Keratinocyte (primary cell): ENCODE data around the gene LAD1. TPM values are rescaled to one million over a fixed set of nuclear protein-coding genes. Genes with fewer than 3 reads are reported as not detected.

ENCODE experiments used
- DNase-seq: peaks from one replicate; pipeline ENCODE4 v3.0.0-alpha.2; 2011; ENCODE audit warnings: low read depth, missing footprints, low spot score
- FAIRE-seq: peaks from 2 replicates; lab custom pipeline; 2011; peaks lifted over from hg19 to GRCh38; lab: Jason Lieb, UNC
- H2AFZ ChIP-seq: 2 replicates; pipeline ENCODE4 v1.6.0; 2012; ENCODE audit warnings: low read length, control low read depth, inconsistent platforms; ENCODE audit not compliant: control insufficient read depth
- H3K27ac ChIP-seq: 2 replicates; pipeline ENCODE4 v1.5.1; 2011; ENCODE audit warnings: low read length; ENCODE audit not compliant: control insufficient read depth, insufficient read depth
- H3K27me3 ChIP-seq: 3 replicates; pipeline ENCODE4 v1.6.0; 2011; ENCODE audit warnings: low read length; ENCODE audit not compliant: control insufficient read depth, insufficient read depth; ENCODE audit errors: extremely low read depth
- H3K36me3 ChIP-seq, 2 experiments: 2 replicates in 1 of 2; 3 replicates in 1 of 2; pipeline ENCODE4 v1.5.1; 2011; ENCODE audit warnings: low read length in 2 of 2, mild to moderate bottlenecking in 1 of 2; ENCODE audit not compliant: control insufficient read depth in 2 of 2, insufficient read depth in 2 of 2; ENCODE audit errors: extremely low read depth in 1 of 2
- H3K4me1 ChIP-seq: 3 replicates; pipeline ENCODE4 v1.5.1; 2011; ENCODE audit warnings: low read length; ENCODE audit not compliant: control insufficient read depth, insufficient read depth; ENCODE audit errors: extremely low read depth
- H3K4me2 ChIP-seq: 3 replicates; pipeline ENCODE4 v1.6.0; 2011; ENCODE audit warnings: low read depth, low read length; ENCODE audit not compliant: control insufficient read depth, insufficient read depth; ENCODE audit errors: extremely low read depth
- H3K4me3 ChIP-seq, 3 experiments: fragments of 200-600 bp in 1 of 3; sonication (generic) in 1 of 3; 2 replicates in 2 of 3; 3 replicates in 1 of 3; pipeline ENCODE4 v1.5.1; 2011 to 2016; ENCODE audit warnings: low read length in 3 of 3, mild to moderate bottlenecking in 3 of 3, control low read depth in 2 of 3, inconsistent platforms in 1 of 3, low read depth in 1 of 3, mixed read lengths in 1 of 3, mixed run types in 1 of 3, moderate library complexity in 1 of 3; ENCODE audit not compliant: control insufficient read depth in 2 of 3, insufficient read depth in 2 of 3; ENCODE audit errors: extremely low read depth in 1 of 3
- H3K79me2 ChIP-seq: 2 replicates; pipeline ENCODE4 v1.6.0; 2012; ENCODE audit warnings: low read length; ENCODE audit not compliant: control insufficient read depth, insufficient read depth
- H3K9ac ChIP-seq: 3 replicates; pipeline ENCODE4 v1.6.0; 2011; ENCODE audit warnings: low read length; ENCODE audit not compliant: control insufficient read depth, insufficient read depth; ENCODE audit errors: extremely low read depth
- H3K9me1 ChIP-seq: 3 replicates; pipeline ENCODE4 v1.6.0; 2011; ENCODE audit warnings: low read length; ENCODE audit not compliant: control insufficient read depth, insufficient read depth; ENCODE audit errors: extremely low read depth
- H3K9me3 ChIP-seq: 2 replicates; pipeline ENCODE4 v1.5.1; 2012; ENCODE audit warnings: low read depth, low read length; ENCODE audit not compliant: control insufficient read depth
- H4K20me1 ChIP-seq: 3 replicates; pipeline ENCODE4 v1.6.0; 2011; ENCODE audit warnings: low read length; ENCODE audit not compliant: control insufficient read depth, insufficient read depth; ENCODE audit errors: extremely low read depth
- CTCF ChIP-seq, 3 experiments: IDR thresholded peaks in 1 of 3; conservative IDR thresholded peaks in 1 of 3; optimal IDR thresholded peaks in 1 of 3; 2 replicates in 2 of 3; 3 replicates in 1 of 3; pipeline versions ENCODE3 to v1.5.1; 2011; ENCODE audit warnings: low read length in 3 of 3, mild to moderate bottlenecking in 3 of 3, moderate library complexity in 2 of 3, control low read depth in 1 of 3, inconsistent platforms in 1 of 3; ENCODE audit not compliant: insufficient read depth in 2 of 3; ENCODE audit errors: extremely low read depth in 1 of 3
- EZH2 ChIP-seq: IDR thresholded peaks from one replicate; pipeline ENCODE4 v1.6.1; 2012; ENCODE audit warnings: inconsistent platforms, mild to moderate bottlenecking, low read length, moderate library complexity
- dilution Hi-C: fragments of 300-500 bp; cut with MboI; formaldehyde crosslinking; loops from one replicate; pipeline ENCODE4 v1.7.0; 2020; ENCODE audit warnings: low sequenced_read_pairs; ENCODE audit not compliant: extremely low pct_ligation_motif_present
- polyA plus RNA-seq, 5 experiments: library from polyadenylated mRNA; depleted of rRNA in 3 of 5; stranded (reverse) in 3 of 5; stranded (forward) in 1 of 5; unstranded in 1 of 5; fragments of >200 nt; gene quantifications; 1 replicate in 1 of 5; 2 replicates in 3 of 5; 3 replicates in 1 of 5; pipeline versions ENCODE4 v1.2.1 to v1.2.3, GENCODE V29; 2011 to 2012; ENCODE audit warnings: missing spikeins in 2 of 5, low read depth in 1 of 5, low replicate concordance in 1 of 5

The LAD1 gene
- polyA plus RNA-seq, 1 donor (not counting 4 experiments of a cell fraction or from before 2014, with no cell fraction given): 82.9 TPM

GRCh38 chr1:201408176-201408833 lies 9.2 kb upstream of the LAD1 start:
- TF ChIP-seq CTCF (optimal IDR thresholded peaks at IDR 0.05 in 1 of 3, IDR thresholded peaks at IDR 0.05 in 1 of 3, conservative IDR thresholded peaks at IDR 0.05 in 1 of 3; ENCODE audit: extremely low read depth in 1 of 3, insufficient read depth in 2 of 3, low read length in 3 of 3) (peak; percentile 98 to 100 (median 99)), EZH2 (no peak)
- FAIRE-seq (peak; percentile 79), DNase-seq (no peak)
- peaks cover 3% of the 10 kb centered on the region for H3K9me1 ChIP-seq
- no peaks in the 10 kb centered on the region for H3K79me2 ChIP-seq
- H3K9ac ChIP-seq: no peak overlapping the region
- H3K9me3 ChIP-seq: no peaks in the 10 kb centered on the region
- no peak overlapping the region for H2AFZ ChIP-seq
- H3K36me3 ChIP-seq: no peaks in the 10 kb centered on the region
- H3K4me2 ChIP-seq: no peak overlapping the region
- H3K27ac ChIP-seq: no peak overlapping the region
- no peak overlapping the region for H3K4me3 ChIP-seq
- H3K27me3 ChIP-seq: peaks cover 20% of the 10 kb centered on the region
- no peaks in the 10 kb centered on the region for H4K20me1 ChIP-seq
- dilution Hi-C loops: no loop called here
- peaks cover 15% of the 10 kb centered on the region for H3K4me1 ChIP-seq

GRCh38 chr1:201406831-201407406 lies 7.8 kb upstream of the LAD1 start:
- Histone ChIP-seq H3K27ac (no peak overlapping the region), H3K4me1 (peaks cover 15% of the 10 kb centered on the region), H3K9me1 (peaks cover 3% of the 10 kb centered on the region), H4K20me1 (no peaks in the 10 kb centered on the region), H3K36me3 (no peaks in the 10 kb centered on the region), H3K4me3 (no peak overlapping the region), H3K27me3 (peaks cover 20% of the 10 kb centered on the region), H2AFZ (peak overlapping the region; percentile 14), H3K9me3 (no peaks in the 10 kb centered on the region), H3K4me2 (peak overlapping the region; percentile 30), H3K9ac (no peak overlapping the region), H3K79me2 (no peaks in the 10 kb centered on the region)
- FAIRE-seq (peak; percentile 65), DNase-seq (no peak)
- dilution Hi-C loops: no loop called here
- TF ChIP-seq EZH2 (no peak), CTCF (optimal IDR thresholded peaks at IDR 0.05 in 1 of 3, IDR thresholded peaks at IDR 0.05 in 1 of 3, conservative IDR thresholded peaks at IDR 0.05 in 1 of 3; ENCODE audit: extremely low read depth in 1 of 3, insufficient read depth in 2 of 3, low read length in 3 of 3) (no peak)
